C4-2B (cell line): ENCODE data around the gene CAMK2G.

Experiments used
- CTCF ChIP-seq: fragments of 450-650 bp; conservative IDR thresholded peaks from 2 replicates; pipeline ENCODE4 v1.5.1; 2017; ENCODE audit warnings: mild to moderate bottlenecking
- ZFX ChIP-seq: fragments of 450-650 bp; IDR thresholded peaks from 2 replicates; pipeline ENCODE4 v1.6.1; 2017

- TF ChIP-seq CTCF (no peak), ZFX (no peak)
Measured at GRCh38 chr10:73884017-73884416, 9.7 kb upstream of the CAMK2G start.
